Upper lobe of left lung (tissue), 6 donors: ENCODE measurements around the gene ICE1. TPM values are rescaled to one million over a fixed set of nuclear protein-coding genes. Genes with fewer than 3 reads are reported as not detected.
"Not testable (repeated sequence)": the region's sequence is repeated elsewhere in the genome, so short reads cannot be mapped to it uniquely, and the experiment has no call there.

Source experiments
- ATAC-seq, 2 donors: fragments of 200-7000 bp; cut with Tn5 transposase; one replicate each; pipeline ENCODE4 v1.9.1; 2022; ENCODE audit warnings: mild to moderate bottlenecking in 2 of 2, moderate library complexity in 2 of 2; ENCODE audit not compliant: low FRiP score in 2 of 2
- DNase-seq, 2 donors: peaks; one replicate each; pipeline ENCODE4 v3.0.0-alpha.2; 2019 to 2020
- H3K27ac ChIP-seq, 4 donors: fragments of 200-600 bp; sonication (generic); one replicate each; pipeline ENCODE4 v1.5.1; 2016 to 2019
- H3K27me3 ChIP-seq, 4 donors: fragments of 200-600 bp; sonication (generic); one replicate each; pipeline ENCODE4 v1.5.1; 2017 to 2019
- H3K36me3 ChIP-seq, 4 donors: fragments of 200-600 bp; sonication (generic); one replicate each; pipeline ENCODE4 v1.5.1; 2016 to 2019
- H3K4me1 ChIP-seq, 4 donors: fragments of 200-600 bp; sonication (generic); one replicate each; pipeline ENCODE4 v1.5.1; 2018 to 2019
- H3K4me3 ChIP-seq, 4 donors: fragments of 200-600 bp; sonication (generic); one replicate each; pipeline ENCODE4 v1.5.1; 2017 to 2019; ENCODE audit warnings: mild to moderate bottlenecking in 2 of 4, moderate library complexity in 1 of 4
- H3K9me3 ChIP-seq, 4 donors: fragments of 200-600 bp; sonication (generic); one replicate each; pipeline ENCODE4 v1.5.1; 2018 to 2019
- EP300 ChIP-seq, 4 donors: sonication (generic); formaldehyde crosslinking; IDR thresholded peaks; one replicate each; pipeline ENCODE4 v1.5.1; 2017; ENCODE audit warnings: antibody characterized with exemption in 4 of 4, control low read depth in 2 of 4
- POLR2A ChIP-seq, 4 donors: fragments of 450-650 bp; IDR thresholded peaks; one replicate each; pipeline ENCODE4 v1.5.1; 2016 to 2017; ENCODE audit warnings: antibody characterized with exemption in 4 of 4, mild to moderate bottlenecking in 2 of 4
- POLR2AphosphoS5 ChIP-seq, 2 donors: sonication (generic); formaldehyde crosslinking; IDR thresholded peaks; one replicate each; pipeline ENCODE4 v1.5.1; 2017; ENCODE audit warnings: antibody characterized with exemption in 2 of 2
- WGBS, 2 donors: methylation state at CpG; one replicate each; pipeline ENCODE4 v1.1.5; 2017 to 2018; 5-methylcytosine and 5-hydroxymethylcytosine counted together
- total RNA-seq, 6 donors: library from RNA; depleted of rRNA in 4 of 6; stranded (reverse); fragments of >200 nt in 4 of 6; gene quantifications; one replicate each; pipeline versions ENCODE4 v1.1.0 to v1.2.1, GENCODE V29; 2016 to 2021
- TF ChIP-seq, protein P1 (sequence below), 6 experiments: fragments of 450-650 bp in 4 of 6; fragments of 200-600 bp in 2 of 6; sonication (generic) in 2 of 6; IDR thresholded peaks; one replicate each; pipeline ENCODE4 v1.5.1; 2016 to 2019; ENCODE audit warnings: antibody characterized with exemption in 6 of 6
- donor health status: DM: no; HTN: no; CAD: no; lungs with moderate emphysema.
- donor health status: DM: no; HTN: yes; CAD: no; lungs with severe emphysema.

Gene ICE1
- total RNA-seq, 6 donors from 2014 or later = 15.8 to 40.5 (median 25.0) TPM

DNA sequence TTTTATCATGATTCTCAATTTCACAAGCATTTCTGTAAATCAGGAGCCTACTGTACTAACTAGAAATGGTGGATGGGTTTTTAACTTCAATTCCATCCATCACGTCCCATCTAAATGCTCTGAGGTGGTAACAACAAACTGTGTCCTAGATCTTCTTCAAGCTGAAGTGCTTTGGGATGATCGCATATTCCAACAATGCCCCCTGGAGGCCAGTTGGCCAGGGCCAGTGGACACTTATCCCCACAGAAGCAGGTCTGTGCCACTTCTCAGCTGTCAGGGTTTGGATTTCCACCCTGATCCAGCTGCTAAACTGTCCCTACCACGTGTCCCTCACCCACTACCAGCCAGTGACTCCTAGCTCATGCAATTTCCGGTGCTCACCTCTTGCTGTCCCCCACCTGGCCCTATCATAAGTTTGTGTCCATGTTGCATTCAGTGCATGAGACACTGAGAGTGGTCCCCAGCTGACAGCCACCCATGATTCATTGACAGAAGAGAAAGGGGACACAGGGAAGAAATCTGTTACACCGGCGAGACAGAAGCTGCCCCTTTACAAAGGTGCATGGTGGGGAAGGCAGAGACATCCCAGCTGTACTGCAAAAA is 28.0 kb upstream of the ICE1 start:
- ATAC-seq = peak in 1 of 2 donors; percentile 80
- H3K4me3 ChIP-seq, H3K27ac ChIP-seq, H3K9me3 ChIP-seq, H3K27me3 ChIP-seq, H3K36me3 ChIP-seq, H3K4me1 ChIP-seq: not testable (repeated sequence)
- WGBS, 2 donors = 55 to 63% methylated on average over 3 to 6 of the region's 6 CpGs
- TF ChIP-seq, protein P1, sequence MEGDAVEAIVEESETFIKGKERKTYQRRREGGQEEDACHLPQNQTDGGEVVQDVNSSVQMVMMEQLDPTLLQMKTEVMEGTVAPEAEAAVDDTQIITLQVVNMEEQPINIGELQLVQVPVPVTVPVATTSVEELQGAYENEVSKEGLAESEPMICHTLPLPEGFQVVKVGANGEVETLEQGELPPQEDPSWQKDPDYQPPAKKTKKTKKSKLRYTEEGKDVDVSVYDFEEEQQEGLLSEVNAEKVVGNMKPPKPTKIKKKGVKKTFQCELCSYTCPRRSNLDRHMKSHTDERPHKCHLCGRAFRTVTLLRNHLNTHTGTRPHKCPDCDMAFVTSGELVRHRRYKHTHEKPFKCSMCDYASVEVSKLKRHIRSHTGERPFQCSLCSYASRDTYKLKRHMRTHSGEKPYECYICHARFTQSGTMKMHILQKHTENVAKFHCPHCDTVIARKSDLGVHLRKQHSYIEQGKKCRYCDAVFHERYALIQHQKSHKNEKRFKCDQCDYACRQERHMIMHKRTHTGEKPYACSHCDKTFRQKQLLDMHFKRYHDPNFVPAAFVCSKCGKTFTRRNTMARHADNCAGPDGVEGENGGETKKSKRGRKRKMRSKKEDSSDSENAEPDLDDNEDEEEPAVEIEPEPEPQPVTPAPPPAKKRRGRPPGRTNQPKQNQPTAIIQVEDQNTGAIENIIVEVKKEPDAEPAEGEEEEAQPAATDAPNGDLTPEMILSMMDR (IDR thresholded peaks at IDR 0.05) = peak in 5 of 6 experiments; percentile 31 to 58 (median 46)
- DNase-seq = peak in 1 of 2 donors; percentile 31

DNA sequence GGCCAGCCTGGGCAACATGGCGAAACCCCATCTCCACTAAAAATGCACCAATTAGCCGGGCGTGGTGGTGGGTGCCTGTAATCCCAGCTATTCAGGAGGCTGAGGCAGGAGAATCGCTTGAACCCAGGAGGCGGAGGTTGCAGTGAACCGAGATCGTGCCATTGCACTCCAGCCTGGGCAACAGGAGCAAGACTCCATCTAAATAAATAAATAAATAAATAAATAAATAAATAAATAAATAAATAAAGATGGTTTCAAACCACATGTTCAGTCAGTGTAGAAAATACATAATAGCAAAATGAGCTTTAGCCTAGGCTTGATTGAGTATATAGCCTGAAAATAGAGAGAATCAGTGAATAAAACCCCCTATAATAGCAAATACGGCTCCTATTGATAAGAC is 27.4 kb upstream of the ICE1 start:
- not testable (repeated sequence) for DNase-seq, ATAC-seq, H3K4me3 ChIP-seq, H3K27ac ChIP-seq, H3K27me3 ChIP-seq, H3K9me3 ChIP-seq, H3K36me3 ChIP-seq, H3K4me1 ChIP-seq
- WGBS, 2 donors = 92 to 98% methylated on average over 8 of the region's 8 CpGs

DNA sequence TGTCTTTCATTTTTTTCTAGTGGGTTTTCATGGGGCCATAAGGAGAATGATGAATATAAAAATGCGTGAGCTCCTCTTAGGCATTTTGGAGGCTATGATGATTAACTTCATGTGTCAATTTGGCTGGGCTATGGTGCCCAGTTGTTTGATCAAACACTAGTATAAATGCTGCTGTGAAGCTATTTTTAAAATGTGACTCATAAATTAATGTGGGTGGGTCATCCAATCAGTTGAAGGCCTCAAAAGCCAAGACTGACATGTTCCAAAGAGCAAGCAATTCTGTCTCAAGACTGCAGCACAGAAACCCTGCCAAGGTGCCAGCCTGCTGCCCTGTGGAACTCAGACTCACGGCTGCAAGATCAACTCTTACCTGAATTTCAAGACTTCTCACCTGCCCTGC is 24.4 kb upstream of the ICE1 start:
- H3K4me1 ChIP-seq = no peaks in the 10 kb centered on the region
- no peaks in the 10 kb centered on the region for H3K9me3 ChIP-seq
- H3K4me3 ChIP-seq = no peak overlapping the region
- 93% methylated on average over 2 of the region's 2 CpGs for WGBS, 2 donors
- no peak overlapping the region for H3K27ac ChIP-seq
- TF ChIP-seq, protein P1 (IDR thresholded peaks at IDR 0.05) = no peak
- TF ChIP-seq POLR2A (IDR thresholded peaks at IDR 0.05) (no peak), EP300 (IDR thresholded peaks at IDR 0.05) (no peak), POLR2AphosphoS5 (IDR thresholded peaks at IDR 0.05) (no peak)
- no peaks in the 10 kb centered on the region for H3K36me3 ChIP-seq
- no peak for ATAC-seq
- DNase-seq = no peak
- no peaks in the 10 kb centered on the region for H3K27me3 ChIP-seq

DNA sequence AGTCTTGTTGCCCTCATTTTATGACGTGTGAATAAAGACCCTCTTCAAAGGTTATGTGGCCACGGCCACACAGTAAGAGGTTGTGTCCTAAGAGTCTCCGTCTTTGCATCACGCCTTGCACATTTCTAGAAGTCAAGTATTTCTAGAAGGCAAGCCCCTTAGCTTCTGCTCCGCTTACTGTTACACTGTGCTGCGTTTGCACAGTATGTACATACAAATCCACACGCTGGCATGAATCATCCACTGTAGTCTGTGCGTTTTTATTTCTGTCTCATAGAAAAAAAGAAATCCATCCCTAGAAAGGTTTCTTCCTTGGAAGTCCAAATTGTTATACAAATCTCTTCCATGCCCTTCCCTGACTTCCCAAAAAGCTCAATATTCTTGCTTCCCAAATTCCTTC is 21.4 kb upstream of the ICE1 start:
- Histone ChIP-seq H3K9me3 (no peaks in the 10 kb centered on the region), H3K27ac (no peak overlapping the region), H3K4me1 (no peaks in the 10 kb centered on the region), H3K4me3 (no peak overlapping the region), H3K27me3 (no peaks in the 10 kb centered on the region), H3K36me3 (no peaks in the 10 kb centered on the region)
- DNase-seq (no peak), ATAC-seq (no peak)
- WGBS, 2 donors = 87 to 95% methylated on average over 8 of the region's 8 CpGs
- TF ChIP-seq, protein P1 (IDR thresholded peaks at IDR 0.05) = no peak
- TF ChIP-seq EP300 (IDR thresholded peaks at IDR 0.05) = no peak
- no peak for TF ChIP-seq POLR2A (IDR thresholded peaks at IDR 0.05)
- TF ChIP-seq POLR2AphosphoS5 (IDR thresholded peaks at IDR 0.05) = no peak

DNA sequence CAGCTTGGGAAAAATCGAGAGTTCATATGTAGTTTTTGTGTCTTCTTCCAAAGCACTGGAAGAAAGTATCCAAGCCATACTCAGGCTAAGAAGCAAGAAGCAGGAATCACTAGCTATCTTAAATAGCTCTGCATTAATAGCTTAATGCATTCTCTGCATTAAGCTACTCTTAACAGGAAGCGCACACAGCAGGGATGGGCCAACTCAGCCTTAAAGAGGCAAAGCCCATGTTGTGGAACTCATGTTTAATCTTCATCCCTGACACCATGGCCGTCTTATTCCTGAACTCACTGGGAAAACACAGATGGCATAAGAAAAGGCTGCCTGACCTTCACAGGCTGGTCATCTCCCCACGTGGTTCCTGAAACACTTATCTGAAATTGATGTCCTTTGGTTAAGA is 18.7 kb upstream of the ICE1 start:
- Histone ChIP-seq H3K27ac (no peak overlapping the region), H3K36me3 (no peaks in the 10 kb centered on the region), H3K4me3 (no peak overlapping the region), H3K4me1 (no peaks in the 10 kb centered on the region), H3K9me3 (no peaks in the 10 kb centered on the region), H3K27me3 (no peaks in the 10 kb centered on the region)
- DNase-seq (no peak), ATAC-seq (no peak)
- 70 to 71% methylated on average over 4 of the region's 4 CpGs for WGBS, 2 donors
- TF ChIP-seq POLR2AphosphoS5 (IDR thresholded peaks at IDR 0.05) (no peak), EP300 (IDR thresholded peaks at IDR 0.05) (no peak), POLR2A (IDR thresholded peaks at IDR 0.05) (no peak)
- TF ChIP-seq, protein P1 (IDR thresholded peaks at IDR 0.05) = no peak
